Eye (tissue), 1 donor: ENCODE measurements around the gene CC2D1A.

ENCODE experiments used
- DNase-seq: peaks from one replicate; pipeline ENCODE4 v3.0.0-alpha.2; 2015

Gene CC2D1A

DNA sequence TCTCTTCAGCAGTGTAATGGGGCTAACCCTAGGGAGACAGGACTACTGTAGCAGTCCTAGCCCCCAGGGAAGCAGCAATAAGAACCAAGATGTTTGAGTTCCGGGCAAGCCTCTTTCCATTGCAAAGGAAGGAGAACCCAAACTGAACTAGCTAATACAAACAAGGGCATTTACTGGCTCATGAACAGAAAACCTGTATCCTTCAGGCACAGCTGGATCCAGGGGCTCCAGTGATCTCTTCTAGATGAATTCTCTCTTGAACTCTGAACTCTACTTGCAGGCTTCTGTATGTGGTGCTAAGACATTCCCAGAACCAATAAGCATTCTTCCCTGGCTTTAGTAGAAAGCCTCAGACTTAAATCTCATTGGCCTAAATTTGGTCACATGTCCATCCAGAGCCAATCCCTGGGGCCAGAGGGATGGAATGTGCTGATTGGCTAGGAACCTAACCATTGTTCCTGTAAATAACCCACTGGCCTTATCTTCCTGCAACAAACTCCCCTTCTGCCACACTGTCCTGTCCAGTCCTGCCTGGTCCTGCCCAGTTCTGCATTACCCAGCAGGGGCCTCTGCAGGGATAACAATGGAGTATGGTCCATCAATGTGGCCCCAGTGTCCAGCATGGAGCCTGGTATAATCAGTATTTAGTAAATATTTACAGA is 36.2 kb downstream of the CC2D1A start:
- DNase-seq: no peak

DNA sequence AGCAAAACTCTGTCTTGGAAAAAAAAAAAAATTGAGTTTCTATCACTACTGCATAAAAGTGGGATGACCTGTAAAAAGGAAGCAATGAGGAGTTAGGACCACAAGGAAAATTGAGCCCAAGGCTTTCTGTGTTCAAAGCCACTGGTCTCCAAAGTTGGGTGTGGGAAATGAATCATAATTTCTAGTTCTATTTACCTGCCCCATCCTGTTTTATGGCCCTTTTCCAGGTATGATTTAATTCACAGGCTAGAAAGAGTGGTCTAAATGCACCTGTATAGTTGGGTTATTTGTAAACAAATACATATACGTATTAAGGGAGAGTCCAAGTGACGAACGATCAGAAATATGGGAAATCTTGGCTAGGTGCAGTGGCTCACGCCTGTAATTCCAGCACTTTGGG is 40.4 kb downstream of the CC2D1A start:
- no peak for DNase-seq

DNA sequence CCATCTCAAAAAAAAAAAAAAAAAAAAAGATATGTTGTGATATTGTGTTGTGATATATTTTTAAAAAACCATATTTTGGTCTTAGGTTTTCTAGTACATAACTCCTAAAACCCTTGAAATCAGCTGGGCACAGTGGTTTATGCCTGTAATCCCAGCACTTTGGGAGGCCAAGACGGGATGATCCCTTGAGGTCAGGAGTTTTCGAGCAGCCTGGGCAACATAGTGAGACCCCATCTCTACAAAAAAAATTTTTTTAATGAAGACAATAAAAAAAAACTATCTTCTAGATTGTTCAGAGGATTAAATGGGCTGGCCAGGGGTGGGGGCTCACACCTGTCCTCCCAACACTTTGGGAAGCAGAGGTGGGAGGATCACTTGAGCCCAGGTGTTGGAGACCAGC is 45.0 kb downstream of the CC2D1A start:
- DNase-seq: no peak

DNA sequence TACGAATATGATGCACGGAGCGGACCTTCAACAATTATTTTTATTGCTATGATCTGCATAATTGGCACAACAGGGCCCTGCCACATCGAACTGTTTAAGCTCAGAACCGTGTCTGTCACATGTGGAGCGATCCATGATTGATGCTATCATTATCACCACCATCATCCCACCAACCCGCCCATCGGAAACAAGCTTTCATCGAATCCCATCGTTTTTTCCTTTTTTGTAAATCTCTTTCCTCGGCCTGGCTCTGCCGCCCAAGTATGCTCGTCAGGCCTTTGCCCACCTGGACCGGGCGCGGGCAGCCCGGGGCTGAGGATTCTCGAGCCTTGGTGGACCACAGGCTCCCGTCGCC is 45.8 kb downstream of the CC2D1A start:
- no peak for DNase-seq

DNA sequence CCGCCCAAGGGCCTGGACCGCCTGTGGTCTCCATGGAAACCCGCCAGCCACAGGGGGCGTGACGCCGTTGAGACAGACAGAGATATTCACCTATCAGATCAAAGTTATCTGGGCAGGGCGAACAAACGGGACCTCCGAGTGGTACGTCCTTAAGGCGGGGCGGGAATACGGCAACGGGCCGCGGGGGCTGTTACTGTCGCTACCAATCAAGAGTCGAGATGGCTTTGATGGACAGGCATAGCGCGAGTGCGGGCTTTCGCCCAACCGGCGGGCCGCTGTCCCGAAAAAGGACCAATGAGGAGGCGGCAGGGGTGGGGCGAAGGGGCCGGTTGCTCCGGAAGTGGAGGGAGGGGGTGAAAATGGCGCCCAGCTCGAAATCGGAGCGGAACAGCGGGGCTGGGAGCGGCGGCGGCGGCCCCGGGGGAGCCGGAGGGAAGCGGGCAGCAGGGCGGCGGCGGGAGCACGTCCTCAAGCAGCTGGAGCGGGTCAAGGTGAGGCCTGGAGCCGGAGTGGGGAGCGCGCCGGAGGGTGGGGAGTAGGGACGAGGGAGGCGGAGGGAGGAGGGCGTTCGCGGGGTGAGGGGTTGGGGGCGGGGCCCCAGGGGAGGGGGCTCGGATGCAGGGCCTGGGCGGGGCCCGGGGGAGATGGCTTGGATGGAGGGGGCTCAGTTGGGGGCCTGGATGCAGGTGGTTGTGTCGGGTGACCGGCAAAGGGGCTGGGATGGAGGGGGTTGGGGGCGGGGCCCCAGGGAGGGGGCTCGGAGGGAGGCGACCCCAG is 46.3 kb downstream of the CC2D1A start, which contains the start of gene DCAF15:
TSS of gene DCAF15 (plus strand) at position 356 of the 777 bp plus-strand sequence. CDS start at position 360, 4 bp downstream.
- peak; percentile 100 for DNase-seq

DNA sequence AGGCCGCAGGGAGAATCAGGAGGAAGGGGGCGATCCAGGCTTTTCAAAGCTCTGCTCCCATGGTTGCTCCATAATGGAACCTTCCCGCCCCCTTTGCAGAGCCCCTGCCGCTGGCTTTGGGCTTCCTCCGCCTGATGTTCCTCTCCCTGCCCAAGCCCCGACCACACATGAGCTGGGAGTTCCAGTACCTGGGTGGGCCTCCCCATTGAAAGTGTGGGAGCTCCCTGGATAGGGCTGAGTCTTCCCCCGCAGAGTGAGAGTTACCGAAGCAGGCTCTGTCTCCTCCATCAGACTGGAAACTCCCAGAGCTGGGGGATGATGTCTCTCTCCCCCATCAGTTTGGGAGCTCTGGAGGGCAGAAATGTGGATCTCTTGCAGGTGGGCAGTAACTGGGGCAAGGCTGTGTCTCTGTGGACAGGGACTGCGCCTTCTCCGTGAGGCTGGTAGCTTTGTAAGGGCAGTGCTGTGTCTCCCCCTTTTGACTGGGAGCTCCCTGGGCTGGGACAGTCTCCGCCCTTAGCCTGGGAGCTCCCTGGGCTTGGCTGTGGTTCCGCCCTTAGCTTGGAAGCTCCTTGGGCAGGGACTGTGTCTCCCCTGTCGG is 47.0 kb downstream of the CC2D1A start:
- DNase-seq: peak; percentile 63

DNA sequence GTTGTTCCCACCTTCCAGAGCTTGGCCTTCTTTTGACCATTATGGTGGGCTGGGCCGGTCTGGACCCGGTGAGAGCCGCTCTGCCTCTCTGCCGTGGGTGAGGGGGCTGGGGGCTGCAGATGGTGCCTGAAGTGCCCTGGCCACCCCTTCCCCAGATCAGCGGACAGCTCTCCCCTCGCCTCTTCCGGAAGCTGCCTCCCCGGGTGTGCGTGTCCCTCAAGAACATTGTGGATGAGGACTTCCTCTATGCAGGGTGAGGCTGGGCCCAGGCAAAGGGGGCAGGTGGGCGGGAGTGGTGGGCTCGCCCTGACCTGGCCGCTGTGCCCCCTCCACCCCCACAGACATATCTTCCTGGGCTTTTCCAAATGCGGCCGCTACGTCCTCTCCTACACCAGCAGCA is 48.2 kb downstream of the CC2D1A start:
- DNase-seq: no peak

DNA sequence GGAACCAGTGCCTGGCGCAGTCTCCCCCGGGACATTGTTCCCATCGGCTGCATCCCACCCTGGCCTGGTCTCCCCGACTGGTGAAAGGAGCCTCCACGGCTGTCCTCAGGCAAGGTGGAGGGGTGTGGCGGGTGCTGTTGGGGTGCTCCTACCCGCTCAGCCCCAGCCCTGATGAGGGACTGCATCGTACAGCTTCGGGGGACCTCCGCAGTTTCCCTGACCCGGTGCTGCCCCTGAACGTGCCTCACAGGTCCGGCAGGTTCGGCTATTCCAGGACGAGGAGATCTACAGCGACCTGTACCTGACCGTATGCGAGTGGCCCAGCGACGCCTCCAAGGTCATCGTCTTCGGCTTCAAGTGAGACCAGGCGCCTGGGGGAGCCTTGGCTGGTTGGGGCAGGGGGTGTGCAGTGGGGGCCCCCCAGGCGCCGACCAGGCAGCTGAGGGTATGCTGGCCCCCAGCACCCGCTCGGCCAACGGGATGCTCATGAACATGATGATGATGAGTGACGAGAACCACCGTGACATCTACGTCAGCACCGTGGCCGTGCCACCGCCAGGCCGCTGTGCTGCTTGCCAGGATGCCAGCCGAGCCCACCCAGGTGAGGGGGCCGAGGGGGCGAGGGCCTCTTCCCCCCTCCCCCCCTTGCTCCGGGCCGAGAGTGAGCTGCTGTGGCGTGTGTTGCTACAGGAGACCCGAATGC is 49.8 kb downstream of the CC2D1A start:
- no peak for DNase-seq

DNA sequence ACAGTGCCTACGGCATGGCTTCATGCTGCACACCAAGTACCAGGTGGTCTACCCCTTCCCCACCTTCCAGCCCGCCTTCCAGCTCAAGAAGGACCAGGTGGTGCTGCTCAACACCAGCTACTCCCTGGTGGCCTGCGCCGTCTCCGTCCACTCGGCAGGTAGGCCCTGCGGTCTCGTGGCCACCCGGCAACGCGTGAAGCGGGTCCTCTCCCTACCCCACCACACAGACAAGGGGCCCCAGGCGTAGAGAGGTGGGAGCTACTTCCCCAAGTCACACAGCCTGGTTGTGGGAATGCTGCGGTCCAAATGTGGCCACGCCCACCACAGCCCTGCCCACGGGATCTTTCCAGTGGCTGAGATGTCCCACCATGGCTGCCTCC is 50.4 kb downstream of the CC2D1A start:
- DNase-seq: no peak

DNA sequence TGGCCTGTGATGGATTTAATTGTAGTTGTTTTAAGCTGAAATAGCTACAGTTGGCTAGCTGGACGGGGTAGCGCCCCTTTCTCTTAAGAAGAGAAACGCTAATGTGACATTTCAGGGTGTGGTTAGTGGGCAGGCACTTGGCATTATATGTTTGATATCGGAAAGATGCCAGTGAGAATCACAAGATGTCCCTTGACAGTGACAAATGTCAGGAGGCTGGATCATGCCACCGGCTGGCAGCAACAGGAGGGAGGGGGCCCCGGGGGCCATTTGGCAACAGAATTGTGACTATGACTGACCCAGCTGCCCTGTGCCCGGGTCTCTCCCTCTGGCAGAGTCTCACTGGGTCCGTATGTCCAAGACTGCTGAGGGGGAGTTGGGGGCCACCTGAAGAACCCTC is 51.0 kb downstream of the CC2D1A start:
- no peak for DNase-seq

DNA sequence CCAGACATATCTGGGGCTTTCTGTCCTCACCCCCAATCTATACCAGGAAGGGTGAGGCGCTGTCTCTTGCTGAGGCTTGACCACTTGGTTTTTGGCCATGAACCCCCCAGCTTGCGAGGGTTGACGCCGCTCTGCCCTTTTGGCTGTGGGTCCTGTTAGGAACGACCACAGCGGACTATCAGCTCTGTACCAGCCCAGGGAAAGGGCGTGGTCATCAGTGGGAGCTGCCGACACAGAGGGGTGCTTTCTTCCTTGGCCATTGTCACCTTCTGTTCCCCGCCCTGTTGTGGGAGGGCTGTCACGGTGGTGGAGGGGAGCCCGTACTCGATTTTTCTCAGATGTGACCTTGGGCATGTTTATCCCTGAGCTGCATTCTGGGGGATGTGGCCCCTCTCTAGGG is 52.0 kb downstream of the CC2D1A start:
- DNase-seq: no peak

DNA sequence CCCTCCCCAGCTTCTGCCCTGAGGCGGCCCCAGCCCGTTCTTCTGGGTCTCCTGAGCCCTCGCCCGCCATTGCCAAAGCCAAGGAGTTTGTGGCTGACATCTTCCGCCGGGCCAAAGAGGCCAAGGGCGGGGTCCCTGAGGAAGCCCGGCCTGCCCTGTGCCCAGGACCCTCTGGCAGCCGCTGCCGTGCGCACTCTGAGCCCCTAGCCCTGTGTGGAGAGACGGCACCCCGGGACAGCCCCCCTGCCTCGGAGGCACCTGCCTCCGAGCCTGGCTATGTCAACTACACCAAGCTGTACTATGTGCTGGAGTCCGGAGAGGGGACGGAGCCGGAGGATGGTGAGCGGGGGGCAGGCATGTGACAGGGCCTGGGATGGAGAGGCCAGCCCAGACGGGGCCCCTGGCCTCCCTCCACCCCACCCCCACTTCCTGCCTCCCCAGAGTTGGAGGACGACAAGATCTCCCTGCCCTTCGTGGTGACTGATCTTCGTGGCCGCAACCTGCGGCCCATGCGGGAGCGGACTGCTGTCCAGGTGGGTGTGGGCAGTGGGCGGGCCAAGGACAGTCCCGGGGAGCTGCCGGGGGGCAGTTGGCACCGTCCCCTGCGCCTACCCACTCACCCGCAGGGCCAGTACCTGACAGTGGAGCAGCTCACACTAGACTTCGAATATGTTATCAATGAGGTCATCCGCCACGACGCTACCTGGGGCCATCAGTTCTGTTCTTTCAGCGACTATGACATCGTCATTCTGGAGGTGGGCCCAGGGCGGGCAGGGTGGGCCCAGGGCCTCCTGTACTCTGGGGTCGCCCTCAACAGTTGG is 53.4 kb downstream of the CC2D1A start:
- DNase-seq: no peak

DNA sequence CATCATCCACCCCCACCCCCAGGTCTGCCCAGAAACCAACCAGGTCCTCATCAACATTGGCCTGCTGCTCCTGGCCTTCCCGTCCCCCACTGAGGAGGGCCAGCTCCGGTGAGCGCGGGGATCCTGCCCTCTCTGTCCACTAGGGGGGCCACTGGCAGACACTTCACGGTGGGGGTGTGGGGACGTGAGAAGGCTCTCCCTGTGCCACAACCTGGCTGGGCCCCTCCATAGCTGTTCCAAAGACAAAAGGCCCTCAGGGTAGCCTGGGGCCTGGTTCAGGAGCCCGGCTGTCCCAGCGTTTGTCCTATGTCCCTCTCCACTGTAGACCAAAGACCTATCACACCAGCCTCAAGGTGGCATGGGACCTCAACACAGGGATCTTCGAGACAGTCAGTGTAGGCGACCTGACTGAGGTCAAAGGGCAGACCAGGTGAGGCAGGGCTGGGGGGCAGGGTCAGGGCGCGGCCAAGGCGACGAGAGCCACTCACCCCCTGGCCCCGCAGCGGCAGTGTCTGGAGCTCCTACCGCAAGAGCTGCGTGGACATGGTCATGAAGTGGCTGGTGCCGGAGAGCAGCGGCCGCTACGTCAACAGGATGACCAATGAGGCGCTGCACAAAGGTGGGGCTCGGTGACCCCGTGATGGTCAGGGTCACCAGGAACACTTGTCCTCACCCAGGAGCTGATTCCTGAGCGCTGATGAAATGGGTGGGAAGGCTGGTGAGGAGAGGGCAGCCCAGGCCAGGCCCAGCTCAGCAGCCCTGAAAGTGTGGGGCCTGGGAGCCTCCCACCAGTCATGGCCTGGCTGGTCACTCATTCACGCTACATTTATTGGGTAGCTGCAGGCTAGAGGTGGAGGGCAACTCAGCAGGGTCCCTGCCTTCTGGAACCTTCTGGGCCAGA is 54.2 kb downstream of the CC2D1A start:
- DNase-seq: no peak

DNA sequence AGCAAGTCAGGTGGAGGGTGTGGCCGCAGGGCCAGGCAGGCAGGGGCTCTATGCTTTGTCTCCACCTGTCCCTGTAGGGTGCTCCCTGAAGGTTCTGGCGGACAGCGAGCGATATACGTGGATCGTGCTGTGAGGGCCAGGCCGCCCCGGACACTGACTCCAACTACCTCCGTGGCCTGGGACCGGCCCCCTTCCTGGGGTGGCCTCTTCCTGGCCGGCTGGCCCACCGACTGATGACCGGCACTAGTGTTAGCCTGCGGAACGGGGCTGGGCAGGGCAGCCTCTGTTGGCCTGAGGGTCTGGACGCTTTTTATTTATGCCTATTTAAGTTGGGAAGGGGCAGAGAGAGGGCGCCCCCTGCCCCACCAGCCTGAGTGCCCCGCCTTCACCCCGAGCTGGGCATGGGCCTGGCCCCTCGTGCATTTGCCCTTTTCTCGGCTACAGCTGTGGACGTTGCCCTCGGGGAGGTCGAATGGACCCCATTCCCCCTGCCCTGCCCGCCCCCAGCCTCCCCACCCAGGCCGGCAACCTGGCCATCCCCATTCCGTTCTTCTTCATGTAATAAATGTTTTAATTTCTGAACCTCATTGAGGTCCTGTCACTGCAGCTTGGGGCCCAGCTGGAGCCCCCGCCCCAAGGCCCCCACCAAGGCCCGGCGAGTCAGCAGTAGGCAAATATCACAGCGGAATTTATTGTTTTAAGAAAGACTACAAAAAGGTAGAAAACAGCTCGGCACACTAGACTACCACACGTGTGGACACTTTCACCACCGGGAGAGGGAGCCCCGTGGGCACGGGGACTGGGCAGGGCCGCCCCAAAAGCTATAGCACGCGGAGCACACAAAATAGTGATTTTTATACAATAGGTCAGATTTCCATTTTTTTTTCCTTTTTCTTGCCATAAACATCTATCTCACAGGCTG is 55.1 kb downstream of the CC2D1A start:
- DNase-seq: no peak

DNA sequence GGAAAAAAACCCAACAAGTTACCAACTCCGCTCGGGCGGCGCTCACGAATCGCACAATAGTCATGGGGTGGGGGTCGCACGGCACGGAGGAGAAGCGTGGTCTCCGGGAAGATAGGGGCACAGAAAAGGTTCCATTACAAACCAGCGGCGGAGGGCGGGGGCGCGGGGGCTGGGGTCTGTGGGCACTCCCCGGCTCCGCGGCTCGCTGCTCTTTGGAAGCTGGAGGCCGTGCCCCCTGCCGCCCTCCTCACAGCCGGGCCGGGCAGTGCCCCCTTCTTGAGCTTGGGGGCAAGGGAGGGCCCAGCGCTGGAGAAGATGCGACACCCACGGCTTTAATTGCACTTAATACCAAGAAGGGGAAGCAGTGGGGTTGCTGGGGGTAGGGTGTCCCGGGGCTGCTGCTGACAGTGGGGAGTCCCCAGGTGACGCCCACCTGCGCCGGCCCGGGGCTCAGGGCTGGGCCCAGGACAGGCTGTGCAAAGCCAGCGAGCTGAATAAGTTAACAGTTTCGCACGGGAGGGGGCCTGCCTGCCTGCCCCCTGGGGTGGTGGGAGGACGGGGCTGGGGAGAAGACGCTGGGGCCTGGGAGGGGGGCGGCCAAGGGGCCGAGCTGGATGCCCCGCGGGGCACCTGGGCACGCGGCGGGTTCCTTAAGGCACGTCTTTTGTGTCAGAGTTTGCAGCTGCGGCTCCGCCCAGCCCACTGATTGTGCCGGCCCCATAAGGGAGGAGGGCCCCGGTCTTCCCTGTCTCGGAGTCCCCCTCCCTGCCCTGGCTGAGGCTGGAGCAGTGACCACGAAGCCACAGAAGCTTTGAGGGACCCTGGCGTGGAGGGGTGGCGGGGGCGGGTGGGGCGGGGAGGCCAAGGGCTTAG is 56.1 kb downstream of the CC2D1A start:
- DNase-seq: peak; percentile 77

DNA sequence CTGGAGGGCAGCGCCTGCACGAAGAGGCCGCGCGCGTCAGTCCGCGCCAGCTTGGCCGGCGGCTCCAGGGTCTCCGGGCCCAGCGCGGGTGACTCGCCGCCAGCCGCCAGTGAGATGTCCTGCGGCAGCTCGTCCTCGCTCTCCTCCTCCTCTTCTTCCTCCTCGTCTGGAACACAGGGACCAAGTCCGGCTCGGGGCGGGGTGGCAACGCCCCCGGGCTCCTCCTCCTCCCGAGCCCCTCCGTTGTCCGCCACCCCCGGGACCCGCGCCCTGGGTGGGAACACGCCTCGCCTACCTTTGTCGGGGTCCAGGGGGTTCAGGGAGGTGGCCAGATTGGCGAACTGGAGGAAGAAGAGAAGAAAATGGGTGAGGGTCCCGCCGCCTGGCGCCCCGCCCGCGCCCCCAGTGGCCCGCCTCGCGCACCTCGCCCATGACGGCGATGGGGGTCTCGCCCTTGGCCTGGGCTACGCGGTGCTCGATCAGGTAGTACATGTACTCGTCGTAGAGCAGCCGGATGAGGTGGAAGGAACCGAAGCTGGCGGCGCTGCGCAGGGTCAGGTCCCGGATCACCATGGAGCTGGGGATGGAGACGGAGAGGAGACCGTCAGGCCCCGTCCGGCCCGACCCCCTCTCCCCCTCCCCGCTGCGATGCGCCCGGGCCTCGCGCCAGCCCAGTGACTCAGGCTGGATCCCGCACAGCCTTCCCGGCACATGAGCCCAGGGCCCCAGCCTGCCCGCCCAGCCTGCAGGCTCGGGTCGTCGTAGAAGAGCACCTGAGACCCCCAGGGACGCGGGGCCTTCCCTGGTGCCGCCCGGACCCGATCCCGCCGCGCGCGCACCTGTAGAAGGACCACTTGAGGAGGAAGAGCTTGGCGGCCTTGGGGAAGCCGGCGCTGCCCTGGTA is 57.0 kb downstream of the CC2D1A start:
- DNase-seq: peak; percentile 60

DNA sequence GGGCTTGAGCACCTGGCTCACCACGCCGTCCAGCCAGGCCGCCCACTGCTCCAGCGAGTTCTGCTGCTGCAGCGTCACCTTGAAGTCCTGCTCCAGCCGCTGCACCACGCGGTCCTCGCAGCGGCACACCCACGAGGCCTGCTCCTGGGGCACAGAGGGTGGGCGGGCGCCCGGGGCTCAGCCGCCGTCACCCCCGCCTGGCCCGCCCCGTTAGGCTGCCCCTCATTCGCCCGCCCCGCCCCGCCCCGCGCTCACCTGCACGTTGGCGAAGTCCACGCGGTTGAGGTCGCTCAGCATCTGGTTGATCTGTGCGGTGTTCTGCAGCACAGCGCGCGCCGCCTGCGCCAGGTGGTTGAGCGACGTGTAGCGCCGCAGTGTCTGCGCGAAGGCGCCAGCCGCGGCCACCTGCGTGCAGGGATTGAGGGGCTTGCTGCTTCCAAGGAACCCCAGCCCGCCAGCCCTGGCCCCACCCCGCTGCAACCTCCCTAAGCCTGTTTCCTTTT is 57.7 kb downstream of the CC2D1A start:
- DNase-seq: no peak

DNA sequence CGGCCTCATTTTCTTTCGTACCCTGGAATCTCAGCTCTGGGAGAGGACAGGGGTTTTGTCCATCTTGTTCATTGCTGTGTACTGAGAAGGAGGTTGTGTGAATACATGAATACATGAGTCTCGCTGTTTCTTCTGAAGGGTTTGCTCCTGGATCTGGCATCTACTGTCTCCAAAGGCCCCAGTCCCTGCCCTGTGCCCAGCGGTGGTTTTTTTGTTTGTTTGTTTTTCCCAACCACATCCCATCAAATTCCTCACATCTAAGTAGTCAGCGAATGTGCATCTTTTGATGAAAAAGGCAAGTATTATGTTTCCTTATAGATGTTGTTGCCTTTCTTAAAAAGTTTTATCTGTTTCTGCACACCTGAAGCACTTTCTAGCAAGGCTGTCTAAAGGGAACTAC is 58.8 kb downstream of the CC2D1A start:
- DNase-seq: no peak
